H1 (cell line): ENCODE measurements around the gene MOB3B. TPM values are rescaled to one million over a fixed set of nuclear protein-coding genes. Genes with fewer than 3 reads are reported as not detected.

ENCODE experiments used
- CTCF ChIA-PET: fragments of 300-600 bp; sonication (Branson Sonifier 250); formaldehyde crosslinking; loops from one replicate; lab custom pipeline; 2021; ENCODE audit not compliant: partially characterized antibody; lab: Charles Lee
- POLR2A ChIA-PET: fragments of 300-600 bp; sonication (Branson Sonifier 250); formaldehyde crosslinking; loops from one replicate; lab custom pipeline; 2021; ENCODE audit warnings: inconsistent platforms; ENCODE audit not compliant: partially characterized antibody; lab: Charles Lee
- DNase-seq, 2 experiments: peaks; one replicate each; pipeline versions ENCODE4 v3.0.0 to v3.0.0-alpha.2; 2010 to 2022; ENCODE audit warnings: low spot score in 2 of 2, low read depth in 1 of 2, mixed read lengths in 1 of 2
- FAIRE-seq: peaks from 2 replicates; lab custom pipeline; 2011; peaks lifted over from hg19 to GRCh38; lab: Jason Lieb, UNC
- H2AFZ ChIP-seq: 2 replicates; pipeline ENCODE4 v1.8.1; 2012; ENCODE audit warnings: low read length, inconsistent platforms
- H2AK5ac ChIP-seq: 2 replicates; pipeline ENCODE4 v1.6.1; 2013; ENCODE audit warnings: low read depth, low read length
- H2BK120ac ChIP-seq: replicated peaks from 2 replicates; pipeline ENCODE3; 2013; ENCODE audit warnings: low read depth, low read length, inconsistent platforms
- H2BK12ac ChIP-seq: 2 replicates; pipeline ENCODE4 v1.6.1; 2013; ENCODE audit warnings: low read depth, low read length
- H2BK15ac ChIP-seq: 2 replicates; pipeline ENCODE4 v1.6.1; 2013; ENCODE audit warnings: low read length
- H2BK20ac ChIP-seq: 2 replicates; pipeline ENCODE4 v1.6.1; 2013; ENCODE audit warnings: low read length
- H2BK5ac ChIP-seq: 2 replicates; pipeline ENCODE4 v1.6.1; 2013; ENCODE audit warnings: low read depth, low read length
- H3K14ac ChIP-seq: 2 replicates; pipeline ENCODE4 v1.6.1; 2013; ENCODE audit warnings: inconsistent platforms; ENCODE audit not compliant: insufficient read length
- H3K18ac ChIP-seq: 2 replicates; pipeline ENCODE4 v1.6.1; 2013; ENCODE audit warnings: low read length; ENCODE audit errors: extremely low read depth
- H3K23ac ChIP-seq: 2 replicates; pipeline ENCODE4 v1.6.1; 2013; ENCODE audit warnings: inconsistent platforms; ENCODE audit not compliant: insufficient read length
- H3K23me2 ChIP-seq: 2 replicates; pipeline ENCODE4 v1.6.1; 2013; ENCODE audit warnings: low read depth, low read length
- H3K27ac ChIP-seq: 2 replicates; pipeline ENCODE4 v1.6.1; 2011; ENCODE audit warnings: low read depth, low read length, inconsistent platforms
- H3K27me3 ChIP-seq, 4 experiments: replicated peaks in 1 of 4; 1 replicate in 1 of 4; 2 replicates in 3 of 4; pipeline versions ENCODE4 v1.6.1 to v1.8.1; 2011 to 2013; ENCODE audit warnings: low read length in 3 of 4, mild to moderate bottlenecking in 3 of 4, inconsistent platforms in 2 of 4, mixed read lengths in 2 of 4, moderate library complexity in 1 of 4; ENCODE audit not compliant: control insufficient read depth in 3 of 4, insufficient read depth in 3 of 4; ENCODE audit errors: extremely low read depth in 1 of 4
- H3K36me3 ChIP-seq, 4 experiments: 2 replicates each; pipeline versions ENCODE4 v1.6.1 to v1.8.1; 2011 to 2013; ENCODE audit warnings: mild to moderate bottlenecking in 4 of 4, low read length in 3 of 4, moderate library complexity in 2 of 4, control low read depth in 1 of 4, inconsistent platforms in 1 of 4; ENCODE audit not compliant: insufficient read depth in 4 of 4, control insufficient read depth in 2 of 4
- H3K4ac ChIP-seq: replicated peaks from 2 replicates; pipeline ENCODE3; 2013; ENCODE audit warnings: low read length, low read depth, mixed read lengths, inconsistent platforms; ENCODE audit not compliant: insufficient read length
- H3K4me1 ChIP-seq, 4 experiments: replicated peaks in 1 of 4; 1 replicate in 1 of 4; 2 replicates in 3 of 4; pipeline versions ENCODE4 v1.6.1 to v1.8.1; 2011 to 2013; ENCODE audit warnings: low read length in 3 of 4, inconsistent platforms in 2 of 4, mixed read lengths in 1 of 4; ENCODE audit not compliant: insufficient read depth in 4 of 4, control insufficient read depth in 3 of 4
- H3K4me2 ChIP-seq, 2 experiments: 2 replicates each; pipeline versions ENCODE4 v1.6.1 to v1.8.1; 2011 to 2013; ENCODE audit warnings: low read depth in 2 of 2, low read length in 2 of 2, control low read depth in 1 of 2, inconsistent platforms in 1 of 2, mild to moderate bottlenecking in 1 of 2; ENCODE audit not compliant: insufficient read depth in 1 of 2
- H3K4me3 ChIP-seq, 4 experiments: fragments of 200-600, 300-600 bp in 1 of 4; sonication (generic), shearing (Covaris generic), sonication (Bioruptor Twin) in 1 of 4; 2 replicates each; pipeline versions ENCODE4 v1.5.1 to v1.8.1; 2011 to 2016; ENCODE audit warnings: low read length in 4 of 4, low read depth in 3 of 4, control low read depth in 2 of 4, inconsistent platforms in 2 of 4, mild to moderate bottlenecking in 2 of 4, mixed read lengths in 1 of 4, moderate library complexity in 1 of 4; ENCODE audit not compliant: insufficient read depth in 2 of 4; ENCODE audit errors: extremely low read depth in 1 of 4
- H3K56ac ChIP-seq: replicated peaks from 2 replicates; pipeline ENCODE3; 2013; ENCODE audit warnings: low read depth, mild to moderate bottlenecking, mixed read lengths, low read length, inconsistent platforms; ENCODE audit not compliant: insufficient read length
- H3K79me1 ChIP-seq: 2 replicates; pipeline ENCODE4 v1.6.1; 2013; ENCODE audit warnings: low read depth, low read length, control low read depth
- H3K79me2 ChIP-seq, 2 experiments: 2 replicates each; pipeline versions ENCODE4 v1.6.1 to v1.8.1; 2012 to 2013; ENCODE audit warnings: low read length in 2 of 2, mild to moderate bottlenecking in 2 of 2, inconsistent platforms in 1 of 2; ENCODE audit not compliant: insufficient read depth in 2 of 2, control insufficient read depth in 1 of 2
- H3K9ac ChIP-seq, 4 experiments: replicated peaks in 1 of 4; 1 replicate in 1 of 4; 2 replicates in 3 of 4; pipeline versions ENCODE4 v1.6.1 to v1.8.1; 2011 to 2013; ENCODE audit warnings: low read depth in 3 of 4, low read length in 3 of 4, control low read depth in 2 of 4, mild to moderate bottlenecking in 2 of 4, moderate library complexity in 2 of 4, inconsistent platforms in 1 of 4; ENCODE audit errors: extremely low read depth in 1 of 4
- H3K9me3 ChIP-seq, 2 experiments: 2 replicates each; pipeline versions ENCODE4 v1.6.1 to v1.8.1; 2012 to 2013; ENCODE audit warnings: mild to moderate bottlenecking in 2 of 2, moderate library complexity in 2 of 2, control low read depth in 1 of 2, inconsistent platforms in 1 of 2, low read depth in 1 of 2, low read length in 1 of 2, mixed read lengths in 1 of 2; ENCODE audit not compliant: insufficient read depth in 2 of 2
- H4K20me1 ChIP-seq, 2 experiments: replicated peaks in 1 of 2; 2 replicates each; pipeline versions ENCODE3 to v1.8.1; 2011 to 2013; ENCODE audit warnings: inconsistent platforms in 2 of 2, low read length in 2 of 2, mild to moderate bottlenecking in 1 of 2; ENCODE audit not compliant: insufficient read depth in 2 of 2, control insufficient read depth in 1 of 2
- H4K5ac ChIP-seq: 2 replicates; pipeline ENCODE4 v1.6.1; 2013; ENCODE audit warnings: low read length, low read depth, mixed read lengths, inconsistent platforms; ENCODE audit not compliant: insufficient read length
- H4K8ac ChIP-seq: 2 replicates; pipeline ENCODE4 v1.8.0; 2013; ENCODE audit warnings: mild to moderate bottlenecking, moderate library complexity, low read length, inconsistent platforms; ENCODE audit not compliant: insufficient read depth; ENCODE audit errors: extremely low read depth
- H4K91ac ChIP-seq: replicated peaks from 2 replicates; pipeline ENCODE3; 2013; ENCODE audit warnings: low read length, mixed read lengths, inconsistent platforms; ENCODE audit not compliant: insufficient read length
- RXRA ChIP-seq: IDR thresholded peaks from 2 replicates; pipeline ENCODE4 v1.6.1; 2011; ENCODE audit warnings: low read depth, mild to moderate bottlenecking, low read length, moderate library complexity; ENCODE audit not compliant: insufficient read depth
- SP2 ChIP-seq: IDR thresholded peaks from 2 replicates; pipeline ENCODE4 v1.6.1; 2012; ENCODE audit warnings: mild to moderate bottlenecking, low read length, inconsistent platforms
- WGBS, 2 experiments: shearing (Covaris generic) in 1 of 2; methylation state at CpG; one replicate each; pipeline versions ENCODE4 v1.1.6 to v1.1.7; 2013 to 2015; ENCODE audit warnings: low lambda C conversion rate in 2 of 2, mixed read lengths in 2 of 2, inconsistent platforms in 1 of 2, low coverage in 1 of 2, missing lambda C conversion rate in 1 of 2; ENCODE audit not compliant: insufficient replicate concordance in 2 of 2, insufficient coverage in 1 of 2, insufficient read length in 1 of 2; ENCODE audit errors: extremely low coverage in 1 of 2, missing lambda C conversion rate in 1 of 2; 5-methylcytosine and 5-hydroxymethylcytosine counted together
- polyA plus RNA-seq, 7 experiments: library from polyadenylated mRNA; depleted of rRNA in 3 of 7; stranded (reverse) in 5 of 7; unstranded in 2 of 7; fragments of >200 nt in 5 of 7; fragments of 200-250 nt in 2 of 7; gene quantifications; 1 replicate in 5 of 7; 2 replicates in 1 of 7; 4 replicates in 1 of 7; pipeline versions ENCODE4 v1.2.1 to v1.2.3, GENCODE V29; 2011 to 2013; ENCODE audit warnings: missing spikeins in 2 of 7, mixed read lengths in 2 of 7
- total RNA-seq: library from RNA; stranded (reverse); fragmentation: NEBNext Ultra II Directional; extraction: Animal tissue kit (Norgen Biotek cat#: 25700); gene quantifications from 2 replicates; pipeline ENCODE4 v1.2.1, GENCODE V29; 2021

The MOB3B gene
- total and polyA plus RNA-seq, 2 of the 8 experiments (the other 6 are each of a cell fraction or from before 2014, with no cell fraction given), result 12.7 to 16.1 TPM

DNA sequence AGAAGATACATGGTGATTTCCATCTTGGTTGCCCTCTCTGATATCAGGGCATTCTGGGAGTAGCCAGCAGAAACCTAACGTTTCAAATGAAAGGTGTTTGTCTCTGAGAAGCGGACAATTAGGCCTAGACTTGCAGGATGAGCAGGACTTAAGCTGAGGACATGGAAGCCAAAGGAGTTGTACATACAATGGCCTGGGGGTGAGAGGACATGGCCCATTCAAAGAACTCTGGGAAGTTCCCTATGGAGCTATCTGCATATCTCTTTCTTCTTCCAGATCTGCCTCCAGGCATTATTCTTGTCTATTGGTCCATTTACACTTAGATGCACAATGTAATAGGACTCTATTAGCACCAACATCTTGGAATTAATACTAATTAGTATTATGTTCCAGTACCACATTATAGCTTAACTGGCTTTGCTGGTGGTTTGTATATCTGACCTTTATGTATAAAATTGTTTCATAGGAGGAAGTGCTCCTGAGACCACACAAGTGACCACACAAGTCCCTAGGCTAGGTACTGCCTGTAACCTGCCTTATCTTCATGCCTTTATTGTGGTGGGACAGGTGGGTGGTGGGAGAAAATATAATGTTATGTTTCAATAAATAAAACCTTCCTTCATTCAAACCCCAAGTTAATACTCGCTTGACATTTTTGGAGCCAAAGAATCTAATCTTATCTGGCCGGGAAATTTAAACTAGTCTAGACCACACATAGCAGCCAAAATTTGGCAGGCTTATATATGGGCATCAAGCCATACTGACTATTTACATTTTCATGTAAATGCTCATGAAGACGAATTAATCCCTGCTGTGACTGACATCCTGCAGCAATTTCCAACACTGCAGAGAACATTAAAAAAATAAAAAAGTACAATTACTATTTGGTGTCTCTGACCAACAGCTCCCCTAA is 180.6 kb downstream of the MOB3B start:
- H3K4ac ChIP-seq, result no peak overlapping the region
- CTCF ChIA-PET, result interaction anchor here (0.6 to 1.5 kb wide), 4 partner anchors 10 to 189 kb away, joined by 3 to 5 read pairs (median 4); no protein-coding TSS in a partner anchor
- no peak overlapping the region for H2BK5ac ChIP-seq
- H2BK20ac ChIP-seq, result no peak overlapping the region
- H4K8ac ChIP-seq, result no peak overlapping the region
- no peak overlapping the region for H3K56ac ChIP-seq
- H3K18ac ChIP-seq, result no peak overlapping the region
- no peak overlapping the region for H3K23ac ChIP-seq
- no peaks in the 10 kb centered on the region for H3K27me3 ChIP-seq
- FAIRE-seq (no peak), DNase-seq (no peak)
- no peak overlapping the region for H2AFZ ChIP-seq
- H2BK120ac ChIP-seq, result no peak overlapping the region
- no peak overlapping the region for H3K9ac ChIP-seq
- H3K4me3 ChIP-seq, result no peak overlapping the region
- no peak overlapping the region for H2BK12ac ChIP-seq
- no peak overlapping the region for H3K14ac ChIP-seq
- H3K9me3 ChIP-seq, result no peaks in the 10 kb centered on the region
- TF ChIP-seq RXRA (no peak), SP2 (no peak)
- no peak overlapping the region for H3K4me2 ChIP-seq
- no peak overlapping the region for H4K91ac ChIP-seq
- no peak overlapping the region for H3K27ac ChIP-seq
- H2BK15ac ChIP-seq, result no peak overlapping the region; the same call in 1 of the 2 replicates
- no peaks in the 10 kb centered on the region for H4K20me1 ChIP-seq
- peaks cover 0 to 2% (median 0%) of the 10 kb centered on the region in 4 experiments; a peak in 1 of 8 replicates for H3K36me3 ChIP-seq
- no peaks in the 10 kb centered on the region for H3K79me1 ChIP-seq
- peaks cover 2 to 18% (median 7%) of the 10 kb centered on the region in 4 experiments for H3K4me1 ChIP-seq
- 83% methylated on average over 5 of the region's 5 CpGs; no CpG with 5 or more reads in 1 of the 2 experiments for WGBS, 2 experiments
- no peak overlapping the region for H2AK5ac ChIP-seq
- H3K79me2 ChIP-seq, result no peaks in the 10 kb centered on the region
- POLR2A ChIA-PET, result interaction anchor here (1.2 kb wide), 1 partner anchor 18 kb away, joined by 3 read pairs; no protein-coding TSS in a partner anchor
- no peaks in the 10 kb centered on the region for H3K23me2 ChIP-seq
- no peak overlapping the region for H4K5ac ChIP-seq
